ENCODE data around the gene IGSF3. TPM values are rescaled to one million over a fixed set of nuclear protein-coding genes. Genes with fewer than 3 reads are reported as not detected.

Gene IGSF3
- total RNA-seq (38.8 TPM), polyA plus RNA-seq (ENCODE audit: insufficient read depth, low read depth, low replicate concordance) (12.0 TPM)
- long read RNA-seq, donor 1, partial matches to known transcripts = 8 of 8 reads
- long read RNA-seq, donor 1, other reads (novel, unspliced or antisense) = 0 of 8 reads
- long read RNA-seq, donor 2 = 0 reads
- long read RNA-seq, donor 3, partial matches to known transcripts = 5 of 5 reads
- long read RNA-seq, donor 3, other reads (novel, unspliced or antisense) = 0 of 5 reads
- long read RNA-seq, donor 4, partial matches to known transcripts = 8 of 8 reads
- long read RNA-seq, donor 4, other reads (novel, unspliced or antisense) = 0 of 8 reads
- long read RNA-seq, donor 5 = 0 reads
- long read RNA-seq, donor 6 = 0 reads
- long read RNA-seq, donor 7, full-length matches to known transcripts = 1 of 29 reads
- long read RNA-seq, donor 7, partial matches to known transcripts = 19 of 29 reads
- long read RNA-seq, donor 7, other reads (novel, unspliced or antisense) = 9 of 29 reads
- long read RNA-seq, donor 8, full-length matches to known transcripts = 1 of 1 reads
- long read RNA-seq, donor 8, partial matches to known transcripts = 0 of 1 reads
- long read RNA-seq, donor 8, other reads (novel, unspliced or antisense) = 0 of 1 reads
- long read RNA-seq, donor 9 = 0 reads
- long read RNA-seq, donor 10, partial matches to known transcripts = 6 of 7 reads
- long read RNA-seq, donor 10, other reads (novel, unspliced or antisense) = 0 of 7 reads

- no peak for FAIRE-seq
- TF ChIP-seq, protein P1, sequence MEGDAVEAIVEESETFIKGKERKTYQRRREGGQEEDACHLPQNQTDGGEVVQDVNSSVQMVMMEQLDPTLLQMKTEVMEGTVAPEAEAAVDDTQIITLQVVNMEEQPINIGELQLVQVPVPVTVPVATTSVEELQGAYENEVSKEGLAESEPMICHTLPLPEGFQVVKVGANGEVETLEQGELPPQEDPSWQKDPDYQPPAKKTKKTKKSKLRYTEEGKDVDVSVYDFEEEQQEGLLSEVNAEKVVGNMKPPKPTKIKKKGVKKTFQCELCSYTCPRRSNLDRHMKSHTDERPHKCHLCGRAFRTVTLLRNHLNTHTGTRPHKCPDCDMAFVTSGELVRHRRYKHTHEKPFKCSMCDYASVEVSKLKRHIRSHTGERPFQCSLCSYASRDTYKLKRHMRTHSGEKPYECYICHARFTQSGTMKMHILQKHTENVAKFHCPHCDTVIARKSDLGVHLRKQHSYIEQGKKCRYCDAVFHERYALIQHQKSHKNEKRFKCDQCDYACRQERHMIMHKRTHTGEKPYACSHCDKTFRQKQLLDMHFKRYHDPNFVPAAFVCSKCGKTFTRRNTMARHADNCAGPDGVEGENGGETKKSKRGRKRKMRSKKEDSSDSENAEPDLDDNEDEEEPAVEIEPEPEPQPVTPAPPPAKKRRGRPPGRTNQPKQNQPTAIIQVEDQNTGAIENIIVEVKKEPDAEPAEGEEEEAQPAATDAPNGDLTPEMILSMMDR (IDR thresholded peaks at IDR 0.05; ENCODE audit: borderline replicate concordance, extremely low read depth, insufficient read depth) = no peak
- DNase-seq = peak; percentile 72 to 88 (median 82)
- H3K9me3 ChIP-seq (ENCODE audit: control insufficient read depth in 2 of 3, insufficient read depth in 1 of 3, low read length in 3 of 3) = no peaks in the 10 kb centered on the region
- peaks cover 0 to 8% (median 0%) of the 10 kb centered on the region in 3 donors for H3K4me1 ChIP-seq (ENCODE audit: control insufficient read depth in 2 of 3, insufficient read depth in 2 of 3, low read depth in 1 of 3, low read length in 3 of 3)
- H3K36me3 ChIP-seq (ENCODE audit: control insufficient read depth in 2 of 3, insufficient read depth in 3 of 3, low read length in 3 of 3) = no peaks in the 10 kb centered on the region
- peak within 1 kb of the TSS in 1 of 2 donors; percentile 25 for H3K27ac ChIP-seq (ENCODE audit: low read depth in 2 of 2, low read length in 2 of 2)
- H3K4me3 ChIP-seq (ENCODE audit: low read length in 3 of 3) = peak within 1 kb of the TSS; percentile 64 to 86 (median 75)
- intact Hi-C loops (cut with DNase I) = no loop called here
- no peaks in the 10 kb centered on the region for H3K27me3 ChIP-seq (ENCODE audit: control insufficient read depth, insufficient read depth, low read length)
- H3K9ac ChIP-seq (ENCODE audit: low read length in 3 of 3) = peak within 1 kb of the TSS; percentile 33 to 40 (median 35)
These were observed at the start of gene IGSF3 for GRCh38 chr1:116667575-116668105. Gene IGSF3 (minus strand): TSS chr1:116667733. CDS start chr1:116666326, 1,407 bp downstream.

DNA sequence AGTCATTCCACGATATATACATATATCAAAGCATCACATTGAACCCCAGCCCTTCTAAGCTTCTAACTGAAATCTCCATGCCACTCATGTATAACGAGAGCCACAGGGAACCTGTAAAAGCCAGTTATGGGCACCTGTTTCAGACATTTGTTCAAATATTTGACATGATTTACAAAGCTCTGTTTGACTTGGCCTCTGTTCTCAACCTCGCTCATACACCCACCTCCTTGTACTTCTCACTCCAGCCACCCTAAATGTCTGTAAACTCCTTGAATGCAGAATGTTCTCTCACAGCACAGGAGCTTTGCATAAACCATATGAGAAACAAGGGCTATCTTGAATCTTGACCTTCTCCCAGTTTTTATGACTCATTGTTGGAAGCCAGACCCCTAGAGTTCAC lies 49.8 kb upstream of the IGSF3 start:
- Histone ChIP-seq H3K27ac (ENCODE audit: low read depth in 2 of 2, low read length in 2 of 2) (no peak overlapping the region), H3K4me3 (ENCODE audit: low read length in 3 of 3) (no peak overlapping the region), H3K9ac (ENCODE audit: low read length in 3 of 3) (no peak overlapping the region), H3K36me3 (ENCODE audit: control insufficient read depth in 2 of 3, insufficient read depth in 3 of 3, low read length in 3 of 3) (no peaks in the 10 kb centered on the region), H3K9me3 (ENCODE audit: control insufficient read depth in 2 of 3, insufficient read depth in 1 of 3, low read length in 3 of 3) (no peaks in the 10 kb centered on the region), H3K4me1 (ENCODE audit: control insufficient read depth in 2 of 3, insufficient read depth in 2 of 3, low read depth in 1 of 3, low read length in 3 of 3) (no peaks in the 10 kb centered on the region), H3K27me3 (ENCODE audit: control insufficient read depth, insufficient read depth, low read length) (no peaks in the 10 kb centered on the region)
- FAIRE-seq = no peak
- no peak for DNase-seq
- TF ChIP-seq, protein P1 (IDR thresholded peaks at IDR 0.05; ENCODE audit: borderline replicate concordance, extremely low read depth, insufficient read depth) = no peak
- intact Hi-C loops (cut with DNase I) = no loop called here

DNA sequence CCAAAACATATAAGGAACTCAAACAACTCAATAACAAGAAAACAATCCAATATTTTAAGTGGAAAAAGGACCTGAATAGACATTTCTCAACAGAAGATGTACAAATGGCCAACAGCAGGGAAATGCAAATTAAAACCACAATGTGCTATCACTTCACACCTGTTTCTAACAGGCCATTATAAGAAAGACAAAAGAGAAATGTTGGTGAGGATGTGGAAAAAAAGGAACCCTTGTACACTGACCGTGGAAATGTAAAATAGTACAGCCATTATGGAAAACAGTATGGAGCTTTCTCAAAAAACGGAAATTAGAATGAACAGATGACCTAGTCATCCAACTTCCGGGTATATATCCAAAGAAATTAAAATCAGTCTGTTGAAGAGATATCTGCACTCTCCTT lies 48.9 kb upstream of the IGSF3 start:
- TF ChIP-seq, protein P1 (IDR thresholded peaks at IDR 0.05; ENCODE audit: borderline replicate concordance, extremely low read depth, insufficient read depth) = no peak
- intact Hi-C loops (cut with DNase I) = no loop called here
- DNase-seq (no peak), FAIRE-seq (no peak)
- no peak overlapping the region for H3K4me3 ChIP-seq (ENCODE audit: low read length in 3 of 3)
- H3K4me1 ChIP-seq (ENCODE audit: control insufficient read depth in 2 of 3, insufficient read depth in 2 of 3, low read depth in 1 of 3, low read length in 3 of 3) = no peaks in the 10 kb centered on the region
- no peaks in the 10 kb centered on the region for H3K36me3 ChIP-seq (ENCODE audit: control insufficient read depth in 2 of 3, insufficient read depth in 3 of 3, low read length in 3 of 3)
- H3K27ac ChIP-seq (ENCODE audit: low read depth in 2 of 2, low read length in 2 of 2) = no peak overlapping the region
- no peaks in the 10 kb centered on the region for H3K27me3 ChIP-seq (ENCODE audit: control insufficient read depth, insufficient read depth, low read length)
- no peaks in the 10 kb centered on the region for H3K9me3 ChIP-seq (ENCODE audit: control insufficient read depth in 2 of 3, insufficient read depth in 1 of 3, low read length in 3 of 3)
- H3K9ac ChIP-seq (ENCODE audit: low read length in 3 of 3) = no peak overlapping the region

Measured in kidney (tissue), 22 donors.